KBM-7 (cell line): ENCODE measurements around the gene UTP3.
"Not testable (repeated sequence)": the region's sequence is repeated elsewhere in the genome, so short reads cannot be mapped to it uniquely, and the experiment has no call there.

Source experiments
- DNase-seq: peaks from one replicate; pipeline ENCODE4 v3.0.0-alpha.2; 2015
- in situ Hi-C: fragments of 300-500 bp; cut with MboI; formaldehyde crosslinking; loops from 2 replicates; pipeline ENCODE4 v1.14.3; 2020; ENCODE audit warnings: low sequenced_read_pairs, low pct_unique_long_range_greater_than_20kb, mixed read lengths

Gene UTP3, protein sequence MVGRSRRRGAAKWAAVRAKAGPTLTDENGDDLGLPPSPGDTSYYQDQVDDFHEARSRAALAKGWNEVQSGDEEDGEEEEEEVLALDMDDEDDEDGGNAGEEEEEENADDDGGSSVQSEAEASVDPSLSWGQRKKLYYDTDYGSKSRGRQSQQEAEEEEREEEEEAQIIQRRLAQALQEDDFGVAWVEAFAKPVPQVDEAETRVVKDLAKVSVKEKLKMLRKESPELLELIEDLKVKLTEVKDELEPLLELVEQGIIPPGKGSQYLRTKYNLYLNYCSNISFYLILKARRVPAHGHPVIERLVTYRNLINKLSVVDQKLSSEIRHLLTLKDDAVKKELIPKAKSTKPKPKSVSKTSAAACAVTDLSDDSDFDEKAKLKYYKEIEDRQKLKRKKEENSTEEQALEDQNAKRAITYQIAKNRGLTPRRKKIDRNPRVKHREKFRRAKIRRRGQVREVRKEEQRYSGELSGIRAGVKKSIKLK

DNA sequence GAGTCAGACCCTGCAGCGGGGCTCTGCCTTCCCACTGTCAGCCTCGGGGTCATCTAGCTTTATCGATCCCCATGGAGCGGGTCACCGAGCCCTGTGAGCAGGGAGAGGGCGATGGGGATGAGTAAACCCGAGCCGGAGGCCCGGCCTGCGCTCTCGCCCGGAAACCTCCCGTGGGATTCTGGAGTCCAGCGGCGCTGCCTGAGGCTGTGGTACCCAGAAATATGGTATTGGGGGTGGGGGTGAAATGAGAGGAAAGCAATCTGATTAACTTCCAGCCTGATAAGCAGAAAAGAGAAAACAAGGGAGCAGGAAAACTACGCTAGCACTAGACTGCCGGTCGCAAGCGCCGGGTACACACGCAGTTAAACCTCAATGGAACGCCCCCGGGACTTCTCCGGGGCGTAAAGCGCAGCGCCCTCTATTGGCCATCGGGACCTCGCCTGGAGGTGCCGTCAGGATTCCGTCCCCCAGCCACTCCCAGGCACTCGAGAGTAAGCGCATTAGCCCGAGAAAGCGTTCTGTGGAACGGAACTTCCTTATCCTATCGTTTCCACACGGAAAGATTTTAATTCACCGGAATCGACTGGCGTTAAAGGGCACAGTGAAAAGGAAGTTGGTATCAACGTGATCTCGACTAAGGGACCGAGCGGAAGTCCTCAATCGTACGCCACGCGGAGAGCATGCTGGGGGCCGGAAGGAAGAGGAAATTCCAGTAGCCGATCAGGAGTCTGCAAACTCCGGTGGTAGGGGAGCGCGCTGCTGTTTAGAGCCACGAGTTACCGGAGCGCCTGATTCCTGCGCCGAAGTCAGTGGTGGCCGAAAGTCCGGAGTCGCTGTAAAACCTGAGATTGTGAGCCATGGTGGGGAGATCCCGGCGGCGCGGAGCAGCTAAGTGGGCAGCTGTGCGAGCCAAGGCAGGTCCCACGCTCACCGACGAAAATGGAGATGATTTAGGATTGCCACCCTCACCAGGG lies at the start of gene UTP3:
UTP3 (plus strand) TSS at position 712 of the 974 bp plus-strand sequence; CDS start at position 858, 146 bp downstream.
- peak; percentile 100 for DNase-seq
- in situ Hi-C loops = no loop called here

DNA sequence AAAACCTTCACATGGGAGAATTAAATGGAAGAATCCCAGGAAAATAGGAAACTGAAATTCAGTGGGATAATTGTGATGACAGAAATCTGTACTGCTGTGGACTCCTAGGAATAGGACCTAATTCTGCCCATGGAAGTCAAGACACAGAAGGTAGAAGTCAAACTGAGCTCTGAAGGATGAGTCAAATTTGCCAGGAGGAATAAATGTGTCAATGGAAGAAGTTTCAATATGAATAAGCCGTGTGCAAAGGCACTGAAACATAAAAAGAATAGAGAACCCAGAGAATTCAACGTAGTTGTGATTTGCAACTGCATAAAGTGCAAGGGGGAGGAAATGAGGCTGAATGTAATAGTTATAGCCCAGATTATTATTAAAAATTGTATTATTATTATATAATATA lies 48.1 kb upstream of the UTP3 start:
- in situ Hi-C loops = no loop called here
- DNase-seq = no peak

DNA sequence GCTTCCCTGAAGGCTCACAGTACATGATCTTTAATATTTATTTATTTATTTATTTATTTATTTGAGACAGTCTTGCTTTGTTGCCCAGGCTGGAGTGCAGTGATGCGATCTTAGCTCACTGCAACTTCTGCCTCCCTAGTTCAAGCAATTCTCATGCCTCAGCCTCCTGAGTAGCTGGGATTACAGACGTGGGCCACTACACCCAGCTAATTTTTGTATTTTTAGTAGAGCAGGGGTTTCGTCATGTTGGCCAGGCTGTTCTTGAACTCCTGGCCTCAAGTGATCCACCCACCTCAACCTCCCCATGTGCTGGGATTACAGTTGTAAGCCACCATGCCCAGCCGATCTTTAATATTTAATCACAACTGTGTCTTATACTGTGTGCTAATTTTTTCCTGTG lies 37.6 kb upstream of the UTP3 start:
- in situ Hi-C loops, DNase-seq: not testable (repeated sequence)

DNA sequence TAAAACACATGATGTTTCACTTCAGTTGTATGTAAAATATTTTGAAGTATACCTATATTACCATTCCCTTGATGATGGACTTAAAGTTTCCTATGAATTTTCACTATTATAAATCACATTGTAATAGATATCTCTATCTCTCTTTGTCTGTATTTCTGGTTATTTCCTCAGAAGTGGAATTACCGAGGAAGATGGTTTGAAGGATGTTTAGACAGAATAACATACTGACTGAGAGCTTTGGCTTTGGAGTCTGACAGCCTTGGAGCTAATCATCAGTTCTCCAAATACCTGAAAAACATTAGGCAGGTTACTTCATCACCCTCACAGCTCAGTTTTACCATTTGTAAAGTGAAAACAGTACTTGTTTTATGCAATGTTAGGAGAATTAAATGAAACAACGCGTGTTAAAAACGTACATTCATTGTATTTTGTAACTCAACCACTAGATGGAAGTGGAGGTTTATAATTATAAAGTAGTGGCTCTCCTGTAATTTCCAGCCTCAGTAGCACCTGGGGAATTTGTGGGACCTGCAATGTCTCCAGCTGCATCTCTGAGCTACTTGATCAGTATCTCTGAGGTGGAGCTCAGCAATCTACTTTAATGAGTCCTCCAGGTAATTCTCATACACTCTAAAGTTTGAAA lies 36.3 kb upstream of the UTP3 start:
- in situ Hi-C loops = no loop called here
- peak; percentile 62 for DNase-seq

DNA sequence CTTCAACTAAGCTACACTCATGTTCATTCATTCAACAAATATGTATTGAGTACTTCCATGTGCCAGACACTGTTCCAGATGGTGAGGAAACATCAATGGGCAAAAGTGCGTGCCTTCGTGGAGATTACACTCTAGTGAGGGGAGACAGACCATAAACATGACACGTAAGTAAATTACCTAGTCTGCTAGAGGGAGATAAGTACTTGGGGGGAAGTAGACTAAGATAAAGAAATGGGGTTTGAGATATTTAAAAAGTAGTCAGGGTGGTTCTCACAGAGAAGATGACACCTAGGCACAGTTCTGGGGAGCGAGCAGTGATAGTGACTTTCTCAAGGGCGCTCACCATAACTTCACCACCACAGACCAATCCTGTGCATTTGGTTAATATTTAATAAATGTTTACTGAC lies 33.7 kb upstream of the UTP3 start:
- peak; percentile 29 for DNase-seq
- in situ Hi-C loops = no loop called here

DNA sequence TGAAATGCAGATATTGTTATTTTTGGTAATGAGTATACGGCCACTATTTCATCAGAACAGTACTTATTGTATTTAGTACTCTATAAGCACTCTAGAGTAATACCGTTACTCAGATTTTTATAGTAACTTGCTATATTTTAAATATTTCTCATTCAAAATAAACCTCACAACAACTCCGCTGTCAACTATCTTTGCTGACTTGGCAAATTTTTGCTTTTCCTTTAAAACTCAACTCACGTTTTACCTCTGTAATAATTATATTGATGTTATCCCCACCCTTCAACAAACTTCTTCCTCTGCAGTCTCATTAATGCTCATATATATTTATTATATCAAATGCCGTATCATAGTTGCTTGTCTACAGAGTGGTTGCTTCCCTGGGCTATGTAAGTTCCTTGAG lies 31.0 kb upstream of the UTP3 start:
- DNase-seq = no peak
- in situ Hi-C loops = no loop called here

DNA sequence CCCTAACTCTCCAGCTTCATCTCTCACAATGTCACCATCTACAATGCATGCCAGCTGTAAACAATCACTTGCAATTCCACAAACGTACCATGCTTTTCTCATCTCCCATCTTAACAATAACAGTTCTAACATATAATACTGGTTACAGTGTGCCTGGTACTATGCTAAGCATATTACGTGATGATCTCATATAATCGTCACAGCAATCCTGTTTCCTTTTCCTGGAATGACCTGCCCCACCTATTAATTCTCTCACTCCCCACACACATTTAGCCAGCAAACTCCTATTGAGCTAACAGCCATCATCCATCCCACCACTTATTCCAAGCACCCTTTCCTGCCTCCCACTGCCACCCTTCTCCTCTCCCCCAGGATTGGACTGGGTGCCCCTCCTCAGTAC lies 29.9 kb upstream of the UTP3 start:
- no peak for DNase-seq
- in situ Hi-C loops = no loop called here

DNA sequence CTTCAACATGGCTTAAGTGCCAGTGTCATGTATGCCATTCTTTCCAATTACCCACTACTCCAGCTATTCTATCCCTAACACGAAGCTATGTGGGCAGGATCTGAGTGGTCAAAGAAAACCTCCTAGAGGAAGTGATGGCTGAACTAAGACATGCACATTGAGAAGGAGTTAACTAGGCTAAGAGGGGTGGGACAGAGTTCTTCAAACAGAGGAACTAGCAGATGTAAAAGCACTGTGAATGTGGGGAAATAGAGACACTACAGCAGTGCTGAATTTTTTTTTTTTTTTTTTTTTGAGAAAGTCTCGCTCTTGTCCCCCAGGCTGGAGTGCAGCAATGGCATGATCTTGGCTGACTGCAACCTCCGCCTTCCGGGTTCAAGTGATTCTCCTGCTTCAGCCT lies 28.2 kb upstream of the UTP3 start:
- DNase-seq = peak; percentile 25
- in situ Hi-C loops = no loop called here

DNA sequence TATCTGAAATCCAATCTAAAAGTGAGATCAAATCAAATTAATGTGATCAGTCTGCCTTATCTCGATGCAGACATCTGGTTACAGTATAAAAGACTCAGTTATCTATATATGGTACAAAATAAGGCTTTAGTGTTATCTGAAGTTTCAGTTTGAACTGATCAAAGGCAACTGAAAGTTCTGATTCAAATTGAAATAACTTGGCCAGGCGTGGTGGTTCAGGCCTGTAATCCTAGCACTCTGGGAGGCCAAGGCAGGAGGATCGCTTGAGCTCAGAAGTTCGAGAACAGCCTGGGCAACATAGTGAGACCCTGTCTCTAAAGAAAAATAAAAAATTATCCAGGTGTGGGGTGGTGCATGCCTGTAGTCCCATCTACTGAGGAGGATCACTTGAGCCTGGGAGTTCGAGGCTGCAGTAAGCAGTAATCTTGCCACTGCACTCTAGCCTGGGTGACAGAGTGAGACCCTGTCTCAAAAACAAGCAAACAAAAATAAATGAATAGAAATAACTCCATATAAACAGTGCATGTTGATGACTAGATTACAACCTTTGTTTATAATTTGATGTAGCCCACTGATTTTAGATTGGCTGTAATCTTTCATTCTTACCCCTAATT lies 26.9 kb upstream of the UTP3 start:
- DNase-seq, in situ Hi-C loops: not testable (repeated sequence)

DNA sequence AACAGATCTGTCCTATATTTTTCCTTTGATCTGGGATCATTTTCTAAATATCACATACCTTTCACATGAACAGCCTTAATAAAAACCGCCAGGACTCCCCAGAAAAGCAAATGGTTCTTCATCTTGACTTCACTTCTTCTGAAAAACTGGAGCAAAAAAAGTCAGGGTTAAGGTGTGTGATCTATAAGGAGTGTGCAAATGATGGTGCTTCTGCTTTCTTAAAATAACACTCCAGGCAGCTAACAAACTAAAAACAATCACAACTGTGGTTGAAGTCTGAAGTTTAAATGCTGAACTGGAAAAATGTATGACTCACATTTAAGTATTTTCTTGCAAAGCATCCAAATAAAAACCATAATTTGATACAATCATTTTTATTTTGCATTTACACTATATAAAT lies 22.0 kb upstream of the UTP3 start, which contains the start of gene JCHAIN:
JCHAIN (minus strand) TSS at position 140 of the 400 bp plus-strand sequence; CDS start at position 122, 18 bp downstream.
- no peak for DNase-seq
- in situ Hi-C loops = no loop called here

DNA sequence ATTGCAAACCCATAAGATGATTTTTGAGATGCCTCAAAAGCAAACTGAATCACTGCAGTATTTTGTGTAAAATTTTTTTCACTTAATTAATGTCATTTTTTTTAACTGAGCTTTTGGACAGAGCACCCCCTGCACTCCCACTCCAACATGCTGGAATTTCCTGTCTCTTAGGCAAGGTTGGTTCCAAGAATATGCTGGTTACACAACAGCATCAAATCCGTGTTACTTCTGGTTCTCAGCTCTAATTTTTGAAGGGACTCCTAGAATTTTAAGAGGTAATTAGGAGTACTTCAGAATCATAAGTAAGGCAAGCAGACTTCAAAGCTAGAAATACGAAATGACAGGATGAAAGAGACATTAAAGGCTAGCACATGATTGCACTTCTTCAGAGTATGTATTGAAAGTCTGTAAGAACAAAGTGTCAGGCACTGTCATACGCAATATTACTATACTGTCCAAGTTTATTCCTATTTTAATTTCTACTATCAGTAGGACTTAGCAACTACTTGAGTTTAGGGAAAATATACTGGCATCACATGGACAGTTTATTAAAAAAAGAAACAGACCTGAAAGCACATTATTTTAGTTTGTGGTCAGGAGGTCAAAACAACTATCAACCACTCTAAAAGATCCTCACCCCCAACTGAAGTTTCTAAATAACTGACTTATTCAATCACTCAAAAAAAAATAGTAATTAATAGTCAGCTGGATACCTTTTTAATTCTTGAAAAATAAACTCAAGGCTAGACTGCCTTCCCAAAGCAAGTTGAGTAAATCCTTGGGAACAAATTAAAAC lies 20.4 kb upstream of the UTP3 start:
- no peak for DNase-seq
- in situ Hi-C loops = no loop called here

DNA sequence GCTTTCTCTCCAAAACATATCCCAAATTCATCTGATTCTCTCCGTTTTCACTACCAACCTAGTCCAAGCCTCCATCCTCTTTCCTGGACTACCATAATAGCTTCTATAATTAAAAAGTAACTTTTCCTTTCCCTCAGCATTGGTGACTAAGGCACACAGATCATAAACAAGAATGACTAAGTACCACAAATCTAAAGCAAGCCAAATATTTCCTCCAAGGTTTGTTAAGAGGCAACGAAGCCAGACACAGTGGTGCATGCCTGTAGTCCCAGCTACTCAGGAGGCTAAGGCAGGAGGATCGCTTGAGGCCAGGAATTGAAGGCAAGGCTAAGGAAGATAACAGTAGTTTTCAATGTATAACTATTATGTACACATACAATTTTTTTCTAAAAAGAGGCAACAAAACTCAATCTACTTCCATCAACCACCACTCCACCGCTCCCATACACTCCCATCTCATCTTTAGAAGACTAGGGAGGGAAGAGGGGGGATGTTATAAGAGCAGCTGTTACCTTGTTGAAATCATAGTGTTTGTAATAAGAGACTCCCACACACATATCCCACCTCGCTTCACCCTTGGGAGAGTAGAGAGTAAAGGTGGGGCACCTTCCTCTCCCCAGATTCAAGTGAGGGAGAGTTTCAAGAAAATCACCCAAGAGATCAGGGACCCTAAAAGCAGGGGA lies 17.9 kb upstream of the UTP3 start:
- in situ Hi-C loops = no loop called here
- DNase-seq = no peak

DNA sequence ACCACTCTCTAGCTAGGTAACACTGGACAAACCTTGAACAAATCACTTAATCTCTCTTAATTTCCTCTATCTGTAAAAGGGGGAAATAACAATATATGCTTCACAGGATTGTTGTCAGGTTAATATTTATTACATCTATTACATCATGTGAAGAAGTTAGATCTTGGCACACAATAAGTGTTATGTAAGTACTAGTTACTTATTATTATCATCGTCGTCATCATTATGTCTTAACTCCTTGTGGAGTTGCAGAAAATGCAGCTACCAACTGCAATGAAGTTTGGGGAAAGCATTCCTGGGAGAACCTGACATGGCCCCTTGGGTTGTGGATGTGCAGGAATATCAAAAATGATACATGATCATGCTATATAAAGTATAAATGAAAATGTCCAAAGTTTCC lies 17.2 kb upstream of the UTP3 start:
- DNase-seq = no peak
- in situ Hi-C loops = no loop called here

DNA sequence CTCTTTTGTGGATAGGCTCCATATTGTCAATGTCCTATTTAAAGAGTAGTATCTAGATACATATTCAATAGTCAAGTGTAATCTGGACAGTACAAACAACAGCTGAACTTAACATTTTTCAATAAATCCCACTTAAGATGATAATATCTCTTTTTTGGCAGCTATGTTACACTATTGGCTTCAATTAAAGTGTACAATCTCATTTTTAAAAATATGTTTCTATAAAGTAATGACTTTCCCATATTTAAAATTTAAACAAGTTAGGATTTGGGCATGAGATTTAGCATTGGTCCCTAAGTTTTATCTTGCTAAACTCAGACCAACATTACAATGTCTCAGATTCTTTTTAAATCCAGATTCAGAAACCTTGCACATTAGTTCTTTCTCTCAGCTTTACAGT lies 14.1 kb upstream of the UTP3 start:
- no peak for DNase-seq
- in situ Hi-C loops = no loop called here

DNA sequence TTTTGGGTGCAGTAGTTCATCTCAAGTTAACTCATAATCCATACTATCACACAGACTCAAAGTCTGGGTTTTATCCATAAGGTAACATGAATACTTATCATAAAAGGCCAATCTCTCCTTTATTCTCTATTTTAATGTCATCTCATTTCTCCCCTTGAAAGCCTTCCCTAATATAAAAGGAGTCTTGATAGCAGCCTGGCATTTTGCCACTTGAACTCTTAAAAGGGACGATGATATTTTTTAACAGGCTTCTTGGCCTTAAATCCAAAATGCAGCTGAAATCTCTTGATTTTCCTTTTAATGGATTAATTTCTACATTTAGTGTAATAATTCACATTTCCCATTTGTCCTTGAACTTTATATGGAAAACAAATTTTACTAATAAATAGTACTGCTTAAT lies 13.6 kb upstream of the UTP3 start:
- in situ Hi-C loops = no loop called here

DNA sequence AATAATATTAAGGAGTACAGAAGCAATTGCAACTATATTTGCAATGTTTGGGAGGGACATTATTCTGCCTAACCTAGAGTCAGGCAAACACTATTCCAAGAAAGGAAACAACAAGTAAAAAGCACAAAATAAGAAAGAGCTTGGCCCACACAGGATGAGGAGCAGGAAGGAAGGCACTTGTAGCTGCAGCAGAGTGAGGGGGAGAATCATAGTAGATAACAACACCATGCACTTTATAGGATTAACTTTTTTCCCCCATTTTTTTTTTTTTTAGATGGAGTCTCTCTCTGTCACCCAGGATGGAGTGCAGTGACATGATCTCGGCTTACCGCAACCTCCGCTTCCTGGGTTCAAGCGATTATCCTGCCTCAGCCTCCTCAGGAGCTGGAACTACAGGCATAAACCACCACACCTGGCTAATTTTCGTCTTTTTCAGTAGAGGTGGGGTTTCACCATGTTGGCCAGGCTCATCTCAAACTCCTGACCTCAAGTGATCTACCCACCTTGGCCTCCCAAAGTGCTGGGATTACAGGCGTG lies 11.7 kb upstream of the UTP3 start:
- no peak for DNase-seq
- in situ Hi-C loops = no loop called here

More for the DNA sequence above, 13.6 kb upstream of the UTP3 start:
- no peak for DNase-seq

DNA sequence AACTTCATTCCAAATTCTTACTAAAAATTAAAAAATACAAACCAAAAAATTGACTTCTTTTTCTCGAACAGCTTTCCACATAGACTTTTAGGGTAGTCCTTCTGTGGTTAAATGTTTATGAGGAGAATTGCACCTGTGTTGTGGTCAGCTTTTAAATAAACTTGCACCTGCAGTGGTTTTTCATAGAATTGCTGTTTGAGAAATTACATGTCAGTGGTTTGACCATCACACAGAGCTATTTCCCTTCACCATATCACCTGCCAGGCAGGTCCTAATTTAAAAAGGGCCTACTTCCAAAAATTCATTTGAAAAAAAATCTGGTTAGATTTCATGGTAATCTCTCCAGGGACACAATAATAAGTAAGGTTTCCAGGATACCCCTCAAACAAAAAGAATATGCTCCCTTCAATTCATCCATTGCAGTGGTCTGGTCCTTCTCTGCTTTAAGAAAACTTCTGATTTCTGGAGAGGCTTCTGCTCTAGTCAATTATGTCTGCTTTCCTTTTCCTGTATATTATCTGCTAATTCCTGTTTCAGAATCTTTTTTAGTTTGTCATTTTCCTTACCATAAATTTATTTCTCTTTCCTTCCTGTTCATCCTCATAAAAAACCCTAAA lies 9.8 kb upstream of the UTP3 start:
- no peak for DNase-seq
- in situ Hi-C loops = no loop called here
